GM18505 (cell line): Measurements from ENCODE around the gene RFNG.

Experiments
- ATAC-seq: cut with Tn5 transposase; IDR thresholded peaks from one replicate; pipeline ENCODE4 v1.9.1; 2021; ENCODE audit not compliant: unreplicated experiment
- POLR2A ChIP-seq: IDR thresholded peaks from 4 replicates; pipeline ENCODE4 v1.6.1; 2011; ENCODE audit warnings: borderline replicate concordance; ENCODE audit not compliant: insufficient read depth, insufficient read length; ENCODE audit errors: extremely low read depth

RFNG gene

GRCh38 chr17:82062076-82062983 lies 10.7 kb upstream of the RFNG start:
- TF ChIP-seq POLR2A = no peak
- no peak for ATAC-seq

GRCh38 chr17:82061047-82061925 lies 9.7 kb upstream of the RFNG start:
- no peak for ATAC-seq
- TF ChIP-seq POLR2A = no peak

GRCh38 chr17:82060614-82061013 lies 9.0 kb upstream of the RFNG start:
- ATAC-seq = no peak
- TF ChIP-seq POLR2A = no peak

GRCh38 chr17:82060001-82060380 lies 8.4 kb upstream of the RFNG start:
- ATAC-seq = no peak
- TF ChIP-seq POLR2A = no peak

GRCh38 chr17:82059272-82060000 lies 7.8 kb upstream of the RFNG start:
- TF ChIP-seq POLR2A = no peak
- ATAC-seq = no peak

- ATAC-seq = no peak
- TF ChIP-seq POLR2A = no peak
Observed at GRCh38 chr17:82058855-82059249, 7.2 kb upstream of the RFNG start.

- no peak for ATAC-seq
- no peak for TF ChIP-seq POLR2A
Observed at GRCh38 chr17:82058230-82058854, 6.7 kb upstream of the RFNG start.

GRCh38 chr17:82056729-82057621 lies 5.4 kb upstream of the RFNG start:
- no peak for ATAC-seq
- TF ChIP-seq POLR2A = no peak

- no peak for ATAC-seq
- TF ChIP-seq POLR2A = no peak
Observed at GRCh38 chr17:82055965-82056728, 4.5 kb upstream of the RFNG start.

GRCh38 chr17:82055023-82055964 lies 3.7 kb upstream of the RFNG start:
- no peak for ATAC-seq
- TF ChIP-seq POLR2A = peak; percentile 6
